GM12878 (cell line): ENCODE data around the gene RPL27. TPM values are rescaled to one million over a fixed set of nuclear protein-coding genes. Genes with fewer than 3 reads are reported as not detected.

Experiments
- CEBPZ ChIP-seq: fragments of 150-350 bp; IDR thresholded peaks from 2 replicates; pipeline ENCODE4 v1.6.1; 2016; ENCODE audit warnings: low read depth, low read length
- HDGF ChIP-seq: fragments of 450-650 bp; IDR thresholded peaks from 2 replicates; pipeline ENCODE4 v1.6.1; 2016; ENCODE audit warnings: antibody characterized with exemption
- IKZF1 ChIP-seq: fragments of 450-650 bp; conservative IDR thresholded peaks from 2 replicates; pipeline ENCODE4 v1.6.1; 2017; ENCODE audit warnings: antibody characterized with exemption, mild to moderate bottlenecking
- IRF3 ChIP-seq: fragments of 450-650 bp; IDR thresholded peaks from 2 replicates; pipeline ENCODE4 v1.6.1; 2014; ENCODE audit warnings: mild to moderate bottlenecking
- LARP7 ChIP-seq: fragments of 450-650 bp; IDR thresholded peaks from 2 replicates; pipeline ENCODE4 v1.6.1; 2017; ENCODE audit warnings: mild to moderate bottlenecking
- MTA3 ChIP-seq: IDR thresholded peaks from 2 replicates; pipeline ENCODE4 v1.6.1; 2012; ENCODE audit warnings: low read length, inconsistent platforms, borderline replicate concordance
- RAD21 ChIP-seq: IDR thresholded peaks from 2 replicates; pipeline ENCODE4 v1.6.1; 2011; ENCODE audit warnings: mild to moderate bottlenecking, low read depth, low read length, moderate library complexity; ENCODE audit not compliant: insufficient read depth
- SMAD5 ChIP-seq: IDR thresholded peaks from 2 replicates; pipeline ENCODE4 v1.6.1; 2016; ENCODE audit warnings: antibody characterized with exemption, low read depth
- ZSCAN29 ChIP-seq: fragments of 450-650 bp; IDR thresholded peaks from 2 replicates; pipeline ENCODE4 v1.6.1; 2017; ENCODE audit warnings: mild to moderate bottlenecking, moderate library complexity
- polyA plus RNA-seq, 11 experiments: library from polyadenylated mRNA; depleted of rRNA in 4 of 11; unstranded in 6 of 11; stranded (reverse) in 5 of 11; fragments of >200 nt; fragmentation: Nextera tagmentation in 4 of 11; fragmentation: Illumina TruSeq in 1 of 11; extraction: Ambion mirVana in 4 of 11; extraction: Trizol in 1 of 11; gene quantifications; 1 replicate in 1 of 11; 2 replicates in 10 of 11; pipeline versions ENCODE4 v1.2.1 to v1.2.3, GENCODE V29; 2011 to 2016; ENCODE audit warnings: inconsistent platforms in 2 of 11, missing spikeins in 2 of 11, low read depth in 1 of 11
- total RNA-seq, 4 experiments: library from RNA; depleted of rRNA in 3 of 4; stranded (reverse); fragments of >200 nt in 3 of 4; fragmentation: Illumina TruSeq in 1 of 4; extraction: Trizol in 1 of 4; gene quantifications; 2 replicates each; pipeline versions ENCODE4 v1.2.1 to v1.2.3, GENCODE V29; 2013 to 2021

Gene RPL27
- total and polyA plus RNA-seq, 10 of the 15 experiments (the other 5 are each of a cell fraction or from before 2014, with no cell fraction given): 1,748 to 6,934 (median 3,779) TPM

GRCh38 chr17:43006639-43007551 lies 8.7 kb downstream of the RPL27 start, which contains the start of gene IFI35 (continued):
- no peak for TF ChIP-seq CEBPZ
- peak; percentile 82 for TF ChIP-seq HDGF
- TF ChIP-seq IRF3: no peak
- TF ChIP-seq ZSCAN29: no peak
- peak; percentile 63 for TF ChIP-seq RAD21
- TF ChIP-seq SMAD5: 0 out of 2 replicates have a peak, but pooled peaks have one; percentile 33
- TF ChIP-seq MTA3: no peak
- TF ChIP-seq LARP7: 0 out of 2 replicates have a peak, but pooled peaks have one; percentile 1
- peak; percentile 58 for TF ChIP-seq IKZF1
